Bronchial epithelial cell (primary cell): ENCODE measurements around the gene MAPK8IP1. TPM values are rescaled to one million over a fixed set of nuclear protein-coding genes. Genes with fewer than 3 reads are reported as not detected.

Experiments used
- DNase-seq: peaks from one replicate; pipeline ENCODE4 v3.0.0-alpha.2; 2010; ENCODE audit warnings: low read depth
- FAIRE-seq: peaks from 2 replicates; lab custom pipeline; 2011; peaks lifted over from hg19 to GRCh38; lab: Jason Lieb, UNC
- H3K27me3 ChIP-seq: 2 replicates; pipeline ENCODE4 v1.5.1; 2011; ENCODE audit warnings: low read length; ENCODE audit not compliant: control insufficient read depth, insufficient read depth
- H3K36me3 ChIP-seq: 2 replicates; pipeline ENCODE4 v1.5.1; 2011; ENCODE audit warnings: low read length; ENCODE audit not compliant: control insufficient read depth, insufficient read depth
- H3K4me3 ChIP-seq: 2 replicates; pipeline ENCODE4 v1.5.1; 2011; ENCODE audit warnings: mild to moderate bottlenecking, low read depth, low read length, control low read depth
- total RNA-seq: library from RNA; depleted of rRNA; stranded (reverse); fragments of >200 nt; gene quantifications from 2 replicates; pipeline ENCODE4 v1.2.1, GENCODE V29; 2014
- TF ChIP-seq, protein P1 (sequence below): IDR thresholded peaks from 2 replicates; pipeline ENCODE4 v1.5.1; 2011; ENCODE audit warnings: mild to moderate bottlenecking, moderate library complexity, low read length, control low read depth, inconsistent platforms; ENCODE audit not compliant: insufficient read depth, severe bottlenecking

MAPK8IP1 gene
- total RNA-seq, 1 donor from 2014 or later = 0.26 TPM

DNA sequence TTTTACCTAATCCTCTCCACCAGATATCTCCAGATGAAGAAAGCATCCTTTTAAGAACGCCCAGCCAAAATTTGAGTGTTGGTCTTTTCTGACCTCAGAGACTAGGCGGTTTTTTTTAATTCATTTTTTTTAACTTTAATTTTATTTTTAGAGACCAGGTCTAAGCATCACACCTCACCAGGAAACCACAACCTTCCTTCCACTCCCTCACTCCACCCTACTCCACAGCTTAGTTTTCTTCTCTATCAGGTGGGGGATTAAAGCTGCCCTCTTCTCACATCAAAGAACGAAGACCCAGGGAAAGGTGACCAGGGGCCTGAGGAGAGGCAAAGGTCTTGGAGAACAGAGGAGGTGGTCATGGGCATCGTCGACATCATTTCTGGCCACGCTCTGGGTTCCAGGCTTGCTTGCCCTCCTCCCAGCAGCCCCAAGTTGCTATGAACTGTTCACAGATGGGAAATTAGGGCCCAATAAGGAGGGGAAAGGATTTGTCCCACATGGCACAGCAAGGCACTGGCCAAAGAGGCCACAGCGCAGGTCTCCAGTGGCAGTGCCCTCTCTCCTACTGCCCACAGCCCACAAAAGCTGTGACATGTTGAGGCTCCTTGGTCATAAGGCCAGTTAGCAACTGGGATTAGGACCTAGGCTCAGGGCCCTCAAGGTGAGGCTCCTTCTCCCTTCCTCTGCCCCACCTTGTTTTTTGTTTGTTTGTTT is 33.7 kb downstream of the MAPK8IP1 start:
- TF ChIP-seq, protein P1, sequence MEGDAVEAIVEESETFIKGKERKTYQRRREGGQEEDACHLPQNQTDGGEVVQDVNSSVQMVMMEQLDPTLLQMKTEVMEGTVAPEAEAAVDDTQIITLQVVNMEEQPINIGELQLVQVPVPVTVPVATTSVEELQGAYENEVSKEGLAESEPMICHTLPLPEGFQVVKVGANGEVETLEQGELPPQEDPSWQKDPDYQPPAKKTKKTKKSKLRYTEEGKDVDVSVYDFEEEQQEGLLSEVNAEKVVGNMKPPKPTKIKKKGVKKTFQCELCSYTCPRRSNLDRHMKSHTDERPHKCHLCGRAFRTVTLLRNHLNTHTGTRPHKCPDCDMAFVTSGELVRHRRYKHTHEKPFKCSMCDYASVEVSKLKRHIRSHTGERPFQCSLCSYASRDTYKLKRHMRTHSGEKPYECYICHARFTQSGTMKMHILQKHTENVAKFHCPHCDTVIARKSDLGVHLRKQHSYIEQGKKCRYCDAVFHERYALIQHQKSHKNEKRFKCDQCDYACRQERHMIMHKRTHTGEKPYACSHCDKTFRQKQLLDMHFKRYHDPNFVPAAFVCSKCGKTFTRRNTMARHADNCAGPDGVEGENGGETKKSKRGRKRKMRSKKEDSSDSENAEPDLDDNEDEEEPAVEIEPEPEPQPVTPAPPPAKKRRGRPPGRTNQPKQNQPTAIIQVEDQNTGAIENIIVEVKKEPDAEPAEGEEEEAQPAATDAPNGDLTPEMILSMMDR = no peak
- FAIRE-seq = no peak
- peaks cover 16% of the 10 kb centered on the region for H3K36me3 ChIP-seq
- no peak for DNase-seq
- H3K27me3 ChIP-seq = no peaks in the 10 kb centered on the region
- H3K4me3 ChIP-seq = no peak overlapping the region

DNA sequence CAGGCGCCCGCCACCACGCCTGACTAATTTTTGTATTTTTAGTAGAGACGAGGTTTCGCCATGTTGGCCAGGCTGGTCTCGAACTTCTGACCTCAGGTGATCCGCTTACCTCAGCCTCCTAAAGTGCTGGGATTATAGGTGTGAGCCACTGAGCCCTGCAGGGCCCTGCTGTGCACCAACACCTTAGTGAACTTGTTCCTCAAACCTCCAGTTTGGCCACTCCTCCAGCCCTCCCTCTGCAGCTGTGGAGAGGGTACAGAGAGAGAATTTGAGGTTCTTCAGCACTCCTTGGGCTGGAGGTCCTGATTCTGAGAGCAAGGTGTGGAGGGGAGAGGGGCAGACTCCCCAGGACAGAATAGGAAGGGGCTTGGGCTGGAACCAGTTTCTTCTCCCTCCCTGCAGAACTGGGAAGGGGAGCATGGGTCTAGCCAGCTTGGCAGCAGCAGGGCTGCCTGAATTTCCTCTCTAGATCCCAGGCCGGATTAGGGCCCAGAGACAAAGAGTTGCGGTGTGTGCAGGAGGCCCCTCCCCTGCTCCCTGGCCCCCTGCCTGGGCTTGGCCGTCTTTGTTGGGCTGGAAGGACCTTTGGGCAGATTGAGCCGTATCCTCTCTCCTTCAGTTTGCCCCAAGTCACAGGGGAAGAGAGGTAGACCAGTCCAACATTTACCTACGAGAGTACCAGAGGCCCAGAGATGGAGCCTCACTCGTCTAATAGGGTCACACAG is 34.5 kb downstream of the MAPK8IP1 start:
- Histone ChIP-seq H3K36me3 (peaks cover 7% of the 10 kb centered on the region), H3K27me3 (no peaks in the 10 kb centered on the region), H3K4me3 (no peak overlapping the region)
- TF ChIP-seq, protein P1 = no peak
- FAIRE-seq (no peak), DNase-seq (no peak)

- H3K27me3 ChIP-seq = no peaks in the 10 kb centered on the region
- DNase-seq (no peak), FAIRE-seq (no peak)
- no peak overlapping the region for H3K4me3 ChIP-seq
- peaks cover 1% of the 10 kb centered on the region for H3K36me3 ChIP-seq
- TF ChIP-seq, protein P1 = no peak
Measured at GRCh38 chr11:45920531-45921477, 35.4 kb downstream of the MAPK8IP1 start.

DNA sequence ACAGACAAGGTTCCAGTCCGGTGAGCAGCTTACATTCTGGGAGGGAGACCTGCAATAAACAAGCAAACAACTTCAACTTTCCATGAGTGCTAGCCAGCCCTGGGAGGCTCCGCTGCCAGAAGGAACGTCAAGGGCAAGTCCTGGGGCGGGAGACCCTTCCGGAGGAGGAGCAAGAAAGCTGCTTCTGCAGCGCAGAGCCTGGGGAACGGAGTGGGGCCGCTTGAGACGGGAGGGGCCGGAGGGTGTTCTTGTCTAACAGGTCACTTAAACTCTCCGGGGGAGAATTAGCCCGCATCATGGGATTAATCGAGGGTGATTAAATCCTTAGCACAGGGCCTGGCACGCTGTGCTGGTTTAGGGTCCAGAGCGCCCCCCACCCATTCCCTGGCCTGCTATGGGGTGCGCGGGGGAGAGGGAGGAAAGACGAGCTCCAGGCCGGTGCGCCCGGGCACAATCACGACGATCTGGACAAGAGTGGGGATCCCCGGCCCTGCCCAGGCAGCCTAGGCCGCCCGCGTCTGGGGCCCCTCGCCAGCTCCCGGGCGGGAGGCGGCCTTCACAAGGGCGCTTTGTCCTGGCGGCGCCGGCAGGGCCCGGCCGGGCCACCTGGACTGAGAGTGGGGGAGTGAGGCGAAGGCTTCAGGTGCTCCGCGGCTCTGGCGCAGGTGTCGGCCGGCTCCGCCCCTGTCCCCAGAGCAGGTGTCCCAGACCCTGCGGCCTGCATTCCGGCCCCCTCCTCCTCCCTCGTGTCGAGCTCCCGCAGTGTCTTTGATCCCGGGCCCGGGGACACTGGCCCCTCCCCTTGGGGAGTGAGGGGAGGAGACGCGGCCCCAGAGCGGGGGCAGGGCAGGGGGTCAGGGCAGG is 36.3 kb downstream of the MAPK8IP1 start:
- FAIRE-seq = no peak
- no peaks in the 10 kb centered on the region for H3K27me3 ChIP-seq
- H3K36me3 ChIP-seq = no peaks in the 10 kb centered on the region
- no peak for DNase-seq
- TF ChIP-seq, protein P1 = no peak
- H3K4me3 ChIP-seq = peak overlapping the region; percentile 37
